GM18511 (cell line): Measurements from ENCODE around the gene CCNO.

Experiments
- ATAC-seq: cut with Tn5 transposase; IDR thresholded peaks from one replicate; pipeline ENCODE4 v1.9.1; 2021; ENCODE audit warnings: mild to moderate bottlenecking, moderate library complexity; ENCODE audit not compliant: unreplicated experiment

The CCNO gene

DNA sequence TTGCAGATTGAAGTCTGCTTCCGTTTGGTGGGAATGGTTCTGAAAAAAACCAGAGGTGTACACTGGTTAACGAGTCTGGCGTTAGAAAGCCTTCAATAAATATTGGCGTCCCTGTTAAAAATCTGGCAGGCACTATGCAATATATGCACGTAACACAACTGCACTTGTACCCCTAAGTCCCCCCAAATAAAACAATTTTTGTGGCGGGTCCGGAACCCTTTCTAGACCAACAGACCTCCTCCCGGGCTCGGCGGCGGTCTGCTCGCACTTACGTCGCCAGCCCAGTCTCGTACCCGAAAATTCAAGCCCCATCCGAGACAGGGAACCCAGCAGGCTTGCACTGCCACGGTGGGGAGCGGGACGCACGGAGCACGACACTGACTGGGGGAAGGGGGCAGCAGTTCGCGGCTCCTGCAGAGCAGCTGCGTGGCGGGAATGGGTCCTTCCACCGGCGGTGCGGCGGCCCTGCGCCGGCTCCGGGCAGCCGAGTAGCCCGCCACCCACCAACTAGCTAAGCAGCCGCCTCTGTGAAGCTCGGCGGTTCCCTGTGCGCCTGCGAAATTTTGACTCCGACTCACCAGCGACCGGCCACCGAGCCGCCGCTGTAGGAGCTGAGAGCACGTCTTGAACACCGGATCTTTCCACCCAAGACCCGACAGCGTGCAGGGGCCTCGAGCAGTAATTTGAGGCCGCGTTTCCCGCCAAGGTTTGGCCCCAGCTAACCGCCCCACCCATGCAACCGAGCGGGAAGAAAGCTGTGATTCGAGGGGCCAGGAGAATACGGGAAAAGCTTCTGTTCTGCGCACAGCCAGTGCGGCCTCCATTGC is 10.2 kb downstream of the CCNO start:
- no peak for ATAC-seq

DNA sequence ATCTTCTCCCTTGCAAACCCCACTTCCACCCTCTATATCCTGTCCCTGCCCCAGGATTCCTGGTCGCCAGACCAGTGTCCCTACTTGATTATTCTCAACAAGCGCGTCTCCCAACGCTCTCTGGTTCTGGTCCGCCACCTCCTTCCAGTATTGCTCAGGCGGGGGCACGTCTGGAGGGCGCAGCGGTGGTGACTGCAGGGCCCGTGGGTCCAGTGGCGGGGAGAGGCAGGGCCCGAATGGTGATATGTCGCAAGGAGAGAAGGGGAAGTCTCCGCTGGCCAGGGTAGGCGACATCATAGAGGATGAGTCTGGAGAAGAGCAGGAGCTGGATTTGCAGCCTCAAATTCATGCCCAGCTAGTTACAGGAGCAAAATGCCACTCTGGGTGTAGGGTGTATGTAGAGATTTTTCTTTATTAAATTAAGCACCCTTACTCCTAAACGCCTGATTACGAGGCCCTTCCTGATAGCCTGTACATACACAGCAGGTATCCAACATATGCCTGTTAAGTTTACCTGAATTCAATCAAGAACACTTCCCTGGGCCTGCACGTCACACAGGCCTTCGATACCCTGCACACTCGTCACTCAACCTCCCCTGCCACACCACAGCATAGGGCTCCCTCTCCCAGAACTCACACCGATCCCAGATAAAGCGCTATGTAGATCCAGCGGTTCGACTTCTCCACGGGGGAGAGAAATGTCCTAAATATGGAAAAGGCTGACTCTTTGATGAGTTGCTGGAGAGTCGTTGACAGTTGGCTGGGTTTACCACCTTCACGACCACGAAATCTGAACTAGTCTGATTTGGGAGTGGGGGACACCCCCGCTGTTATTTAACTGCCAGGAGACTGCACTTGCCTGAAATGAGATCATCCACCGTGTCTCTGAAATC is 11.1 kb downstream of the CCNO start:
- no peak for ATAC-seq

DNA sequence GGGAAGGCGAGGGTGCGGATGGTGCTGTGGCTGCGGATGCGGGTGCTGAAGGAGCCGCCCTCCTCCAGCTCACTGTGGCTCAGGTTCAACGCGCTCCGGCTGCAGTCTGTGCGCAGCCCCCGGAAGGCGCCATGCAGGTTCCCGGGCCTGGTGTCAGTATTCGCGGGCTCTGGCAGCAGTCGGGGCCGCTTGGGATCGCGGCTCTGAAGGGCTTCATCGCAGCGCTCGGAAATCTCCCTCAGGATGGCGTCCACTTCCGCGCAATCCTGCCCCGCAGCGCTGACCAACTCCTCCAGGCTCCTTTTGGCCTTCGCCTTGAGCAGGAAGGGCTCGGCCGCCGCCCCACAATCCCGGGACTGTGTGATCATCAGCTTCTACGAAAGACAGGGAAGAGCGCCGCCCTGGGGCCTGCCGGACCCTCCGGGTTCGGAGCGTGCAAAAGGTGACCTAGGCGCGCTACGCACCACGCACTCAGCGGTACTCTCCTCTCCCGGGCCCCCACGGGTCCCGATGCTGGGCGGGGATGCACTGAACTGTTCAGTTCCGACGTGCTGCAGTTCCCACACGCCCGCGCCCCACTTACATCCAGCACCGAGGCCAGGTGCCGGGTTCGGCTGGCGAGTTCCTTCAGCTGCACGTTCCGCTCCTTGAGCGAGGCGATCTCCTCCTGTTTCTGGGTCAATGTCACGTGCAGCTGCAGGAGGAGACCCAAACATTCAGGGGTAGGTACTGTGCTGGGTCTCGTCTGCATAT is 12.8 kb downstream of the CCNO start:
- no peak for ATAC-seq

DNA sequence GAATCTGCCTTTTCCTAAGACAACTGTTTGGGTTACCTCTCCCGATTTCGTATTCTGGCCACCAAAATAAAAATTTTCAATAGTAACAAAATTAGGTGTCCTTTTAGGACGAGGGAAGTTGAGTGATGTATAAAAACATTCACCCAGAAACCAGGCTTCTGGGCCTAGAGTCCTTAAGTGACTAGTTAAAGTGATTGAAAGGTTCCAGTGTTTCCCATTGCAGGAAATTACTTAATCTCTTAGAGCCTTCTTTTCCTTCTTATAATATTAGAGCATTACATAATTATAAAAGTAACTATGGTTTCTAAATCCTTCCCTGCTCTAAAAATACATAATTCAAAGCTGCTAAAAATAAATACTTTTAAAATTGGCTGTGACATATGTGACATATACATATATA is 13.6 kb downstream of the CCNO start:
- no peak for ATAC-seq

DNA sequence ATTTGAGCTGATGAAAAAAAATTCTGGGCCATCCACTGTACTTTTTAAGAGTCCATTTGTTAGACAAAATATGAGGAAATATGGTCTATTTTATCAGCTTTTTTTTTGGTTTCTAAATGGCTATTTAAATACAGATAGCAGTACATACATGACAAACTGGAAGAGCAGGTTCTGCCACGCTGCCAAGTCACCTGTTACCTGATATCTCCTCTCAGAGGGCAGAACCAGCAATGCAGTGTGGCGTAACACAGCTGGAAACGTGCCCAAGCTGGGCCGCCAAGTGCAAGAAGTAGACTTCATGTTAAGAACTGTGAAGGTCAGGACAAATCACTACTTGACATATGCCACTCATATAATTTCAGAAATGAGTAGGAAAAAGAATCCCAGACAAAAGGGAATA is 14.4 kb downstream of the CCNO start:
- ATAC-seq, result no peak

DNA sequence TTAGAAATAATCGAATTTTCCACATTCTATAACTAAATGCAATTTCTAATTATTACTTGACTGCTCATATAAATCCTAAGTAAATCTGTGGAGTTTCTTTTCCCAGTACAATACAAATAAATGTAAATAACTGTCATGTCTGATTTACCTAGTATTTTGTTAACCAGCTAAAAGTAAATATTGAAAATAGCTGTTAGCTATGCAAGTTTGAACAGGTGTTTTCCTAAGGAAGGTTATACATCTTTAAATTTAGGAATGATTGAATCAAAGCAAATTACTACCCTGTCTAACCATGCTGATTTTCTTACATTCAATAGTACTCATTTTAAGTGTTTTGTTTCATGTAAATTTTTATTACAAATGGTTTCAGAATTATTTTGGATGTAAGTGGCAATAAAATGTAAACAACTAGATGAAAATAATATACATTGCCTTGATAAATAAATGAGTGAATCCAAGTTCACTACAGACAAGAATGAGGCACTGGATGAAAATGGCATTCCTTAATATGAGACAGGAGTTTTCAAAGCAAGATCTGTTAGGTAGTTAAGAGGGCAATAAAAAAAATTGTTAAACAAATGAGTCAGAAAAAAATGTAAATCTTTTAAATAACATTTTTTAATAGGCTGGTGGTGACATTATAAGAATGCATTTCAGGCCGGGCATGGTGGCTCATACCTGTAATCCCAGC is 22.1 kb downstream of the CCNO start:
- no peak for ATAC-seq

DNA sequence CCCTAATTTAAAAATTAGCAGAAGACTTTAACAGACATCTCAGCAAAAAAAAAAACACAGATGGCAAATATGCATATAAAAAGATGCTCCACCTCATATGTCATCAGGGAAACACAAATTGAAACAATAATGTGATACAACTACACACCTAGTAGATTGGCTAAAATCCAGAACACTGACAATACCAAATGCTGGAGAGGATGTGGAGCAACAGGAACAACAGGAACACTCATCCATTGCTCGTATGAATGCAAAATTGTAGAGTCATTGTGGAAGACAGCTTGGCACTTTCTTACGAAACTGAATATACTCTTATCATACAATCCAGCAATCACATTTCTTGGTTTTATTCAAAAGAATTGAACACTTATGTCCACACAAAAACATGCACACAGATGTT is 28.4 kb downstream of the CCNO start:
- no peak for ATAC-seq

DNA sequence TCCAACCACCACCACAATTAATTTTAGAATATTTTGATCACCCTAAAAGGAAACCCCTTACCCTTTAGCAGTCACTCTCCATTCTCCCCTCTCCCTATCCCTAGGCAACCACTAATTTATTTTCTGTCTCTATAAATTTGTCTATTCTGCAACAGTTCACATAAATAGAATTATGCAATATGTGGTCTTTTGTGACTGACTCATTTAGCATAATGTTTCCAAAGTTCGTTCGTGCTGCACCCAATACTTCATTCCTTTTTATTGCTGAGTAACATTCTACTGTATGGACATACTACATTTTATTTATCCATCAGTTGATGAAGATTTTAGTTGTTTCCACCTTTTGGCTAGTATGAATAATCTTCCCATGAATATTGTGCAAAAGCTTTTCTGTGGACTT is 42.2 kb downstream of the CCNO start:
- ATAC-seq, result no peak

DNA sequence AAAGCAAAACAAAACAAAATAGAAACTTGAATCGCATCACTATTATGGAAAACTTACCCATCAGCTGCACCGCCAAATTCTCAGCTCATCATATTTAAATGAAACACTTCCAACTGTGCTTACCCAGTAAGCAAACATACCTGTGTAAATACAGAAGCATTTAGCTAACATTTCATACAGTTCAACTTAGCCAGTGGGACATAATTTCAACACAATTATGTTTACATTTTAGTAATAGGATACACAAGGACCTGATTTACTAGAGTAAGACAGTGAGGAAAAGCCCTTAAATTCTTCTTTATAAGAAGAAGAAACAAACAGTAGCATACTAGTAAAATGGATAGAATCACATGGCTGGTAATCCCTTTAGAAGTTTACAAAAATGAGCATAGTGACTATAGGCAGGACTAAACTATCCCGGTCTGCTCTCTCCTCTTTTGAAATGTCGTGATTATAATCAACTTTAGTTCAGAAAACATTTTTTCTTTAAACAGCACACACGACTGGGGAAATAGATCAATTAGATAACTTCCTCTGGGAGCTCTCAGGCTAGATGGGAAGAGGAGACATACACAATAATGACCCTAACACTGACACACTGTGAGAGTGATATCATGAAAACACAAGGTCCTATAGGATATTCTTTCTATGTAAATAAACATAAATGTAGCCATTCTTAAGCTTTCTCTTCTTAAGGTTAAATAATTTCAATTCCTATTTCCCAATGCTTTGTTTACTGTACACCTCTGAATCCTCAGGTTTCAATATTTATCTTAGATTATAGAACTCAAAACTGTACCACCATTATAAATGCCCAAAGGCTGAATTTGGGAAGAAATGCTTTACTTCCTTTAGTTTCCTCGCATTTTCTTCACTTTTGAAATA is 44.5 kb downstream of the CCNO start:
- ATAC-seq, result no peak

DNA sequence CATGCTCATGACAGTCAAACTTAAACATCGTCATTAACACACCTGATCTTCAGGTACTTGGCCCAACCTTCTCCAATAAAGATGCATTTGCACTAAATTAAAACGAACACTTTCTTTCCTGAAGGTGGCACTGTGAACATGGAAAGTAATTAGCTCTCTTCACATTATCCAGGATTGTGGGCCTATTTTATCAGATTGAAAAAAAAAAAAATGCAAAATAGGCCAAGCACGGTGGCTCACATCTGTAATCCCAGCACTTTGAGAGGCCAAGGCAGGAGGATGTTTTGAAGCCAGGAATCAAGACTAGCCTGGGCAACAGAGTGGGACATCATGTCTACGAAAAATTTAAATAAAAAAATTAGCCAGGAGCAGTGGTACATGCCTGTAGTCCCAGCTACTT is 46.0 kb downstream of the CCNO start:
- no peak for ATAC-seq
